H7 (cell line): ENCODE data around the gene CCR8. TPM values are rescaled to one million over a fixed set of nuclear protein-coding genes. Genes with fewer than 3 reads are reported as not detected.

Source experiments
- total RNA-seq: library from RNA; depleted of rRNA; stranded (reverse); fragments of >200 nt; shearing (Covaris generic); gene quantifications from 2 replicates; pipeline ENCODE4 v1.2.3, GENCODE V29; 2014; rRNA removed

CCR8 gene
- total RNA-seq, 1 experiment from 2014 or later, result not detected

Other genes with a start within 250 kb of the CCR8 start
- 45.6 and 46.9 TPM in 2 replicates for gene GORASP1, start 222.1 kb upstream of the CCR8 start, total RNA-seq
- gene TTC21A, start 222.0 kb upstream of the CCR8 start, total RNA-seq, result 0.90 and 2.7 TPM in 2 replicates
- 13.4 and 16.5 TPM in 2 replicates for gene CSRNP1, start 176.1 kb upstream of the CCR8 start, total RNA-seq
- not detected in 2 replicates for gene XIRP1, start 137.1 kb upstream of the CCR8 start, total RNA-seq
- gene CX3CR1, start 49.7 kb upstream of the CCR8 start, total RNA-seq, result 0.03 and 1.0 TPM in 2 replicates
- 45.1 and 50.7 TPM in 2 replicates for gene SLC25A38, start 53.7 kb downstream of the CCR8 start, total RNA-seq
- 3,033 and 3,141 TPM in 2 replicates for gene RPSA, start 77.0 kb downstream of the CCR8 start, total RNA-seq
- 0.48 and 1.0 TPM in 2 replicates for gene MOBP, start 138.0 kb downstream of the CCR8 start, total RNA-seq